HCT116 (cell line): ENCODE measurements around the gene PPFIA2. TPM values are rescaled to one million over a fixed set of nuclear protein-coding genes. Genes with fewer than 3 reads are reported as not detected.

Experiments used
- ATAC-seq: fragments of 200-7000 bp; cut with Tn5 transposase; 2 replicates; pipeline ENCODE4 v1.9.1; 2020; ENCODE audit warnings: mild to moderate bottlenecking, moderate library complexity
- BruUV-seq: library from RNA; stranded (reverse); fragments of 400-500 nt; replicated peaks from 2 replicates; lab custom pipeline; 2021; lab: Mats Ljungman, UMichigan
- CTCF ChIA-PET: fragments of 300-600 bp; sonication (Branson Sonifier 250); formaldehyde crosslinking; loops from one replicate; lab custom pipeline; 2021; ENCODE audit warnings: antibody characterized with exemption; lab: Charles Lee
- POLR2A ChIA-PET: fragments of 300-600, 350-600 bp; sonication (Branson Sonifier 250); formaldehyde crosslinking; loops from one replicate; lab custom pipeline; 2021; ENCODE audit warnings: antibody characterized with exemption; lab: Charles Lee
- RAD21 ChIA-PET, 2 experiments: fragments of 300-600 bp; sonication (Branson Sonifier 250); formaldehyde crosslinking; loops; one replicate each; lab custom pipeline; 2023; ENCODE audit warnings: low total read pairs in 2 of 2; ENCODE audit not compliant: uncharacterized antibody in 2 of 2, unreplicated experiment in 2 of 2, low non-redundant PET in 1 of 2; lab: Charles Lee
- DNase-seq: peaks from one replicate; pipeline ENCODE4 v3.0.0-alpha.2; 2010; ENCODE audit warnings: low read depth, low spot score
- H2AFZ ChIP-seq: fragments of 200-600 bp; shearing (Covaris generic), sonication (generic); 2 replicates; pipeline ENCODE4 v1.6.1; 2017; ENCODE audit warnings: low read depth, mixed run types, mixed read lengths, antibody characterized with exemption, low read length; ENCODE audit not compliant: poor library complexity, severe bottlenecking
- H3K27ac ChIP-seq: 2 replicates; pipeline ENCODE4 v1.5.1; 2012; ENCODE audit warnings: low read depth, low read length
- H3K27me3 ChIP-seq: fragments of 200-600 bp; sonication (generic); 2 replicates; pipeline ENCODE4 v1.6.1; 2016; ENCODE audit warnings: mixed run types, low read length, mixed read lengths; ENCODE audit not compliant: insufficient read depth
- H3K36me3 ChIP-seq, 2 experiments: fragments of 200-500 bp in 1 of 2; fragments of 200-600 bp in 1 of 2; sonication (Bioruptor generic) in 1 of 2; sonication (generic) in 1 of 2; 2 replicates each; pipeline versions ENCODE4 v1.5.1 to v1.6.1; 2014 to 2016; ENCODE audit warnings: low read length in 2 of 2, inconsistent platforms in 1 of 2, mixed read lengths in 1 of 2, mixed run types in 1 of 2; ENCODE audit not compliant: insufficient read depth in 2 of 2, control insufficient read depth in 1 of 2
- H3K4me1 ChIP-seq, 2 experiments: fragments of 200-600 bp in 1 of 2; sonication (generic) in 1 of 2; 2 replicates each; pipeline versions ENCODE4 v1.5.1 to v1.6.1; 2012 to 2017; ENCODE audit warnings: low read length in 2 of 2, inconsistent platforms in 1 of 2, mild to moderate bottlenecking in 1 of 2, mixed read lengths in 1 of 2, mixed run types in 1 of 2, moderate library complexity in 1 of 2; ENCODE audit not compliant: insufficient read depth in 2 of 2, control insufficient read depth in 1 of 2
- H3K4me2 ChIP-seq: fragments of 200-600 bp; sonication (generic); 2 replicates; pipeline ENCODE4 v1.6.1; 2017; ENCODE audit warnings: mixed run types, low read length, mixed read lengths
- H3K4me3 ChIP-seq, 2 experiments: fragments of 200-600 bp in 1 of 2; sonication (generic) in 1 of 2; replicated peaks in 1 of 2; 2 replicates each; pipeline ENCODE4 v1.5.1; 2011 to 2016; ENCODE audit warnings: low read length in 2 of 2, control low read depth in 1 of 2, low read depth in 1 of 2, mild to moderate bottlenecking in 1 of 2, mixed read lengths in 1 of 2, mixed run types in 1 of 2
- H3K79me2 ChIP-seq: fragments of 200-600 bp; sonication (generic); 2 replicates; pipeline ENCODE4 v1.6.1; 2017; ENCODE audit warnings: mild to moderate bottlenecking, mixed run types, low read length, moderate library complexity, mixed read lengths; ENCODE audit not compliant: insufficient read depth
- H3K9ac ChIP-seq: fragments of 200-600 bp; sonication (generic); 2 replicates; pipeline ENCODE4 v1.6.1; 2016; ENCODE audit warnings: low read length, mixed read lengths
- H3K9me2 ChIP-seq: fragments of 200-600 bp; sonication (generic), shearing (Covaris generic); 2 replicates; pipeline ENCODE4 v1.6.1; 2017; ENCODE audit warnings: mixed run types, mild to moderate bottlenecking, moderate library complexity; ENCODE audit not compliant: insufficient read depth
- H3K9me3 ChIP-seq, 2 experiments: fragments of 200-500 bp in 1 of 2; fragments of 200-600 bp in 1 of 2; sonication (Bioruptor generic) in 1 of 2; sonication (generic) in 1 of 2; 2 replicates each; pipeline ENCODE4 v1.6.1; 2014 to 2017; ENCODE audit warnings: low read length in 2 of 2, mixed read lengths in 2 of 2, inconsistent platforms in 1 of 2, low read depth in 1 of 2, mild to moderate bottlenecking in 1 of 2, mixed run types in 1 of 2, moderate library complexity in 1 of 2; ENCODE audit not compliant: control insufficient read depth in 1 of 2, insufficient read depth in 1 of 2
- H4K20me1 ChIP-seq: fragments of 200-600 bp; sonication (generic), shearing (Covaris generic); 2 replicates; pipeline ENCODE4 v1.6.1; 2017; ENCODE audit warnings: mixed run types, mild to moderate bottlenecking, moderate library complexity; ENCODE audit not compliant: insufficient read depth
- CBX3 ChIP-seq: IDR thresholded peaks from 2 replicates; pipeline ENCODE4 v1.6.1; 2012; ENCODE audit warnings: low read depth
- CEBPB ChIP-seq: IDR thresholded peaks from 2 replicates; pipeline ENCODE4 v1.6.1; 2012; ENCODE audit warnings: low read depth
- EZH2 ChIP-seq: fragments of 200-600 bp; sonication (generic); IDR thresholded peaks from 2 replicates; pipeline ENCODE4 v1.6.1; 2017; ENCODE audit warnings: antibody characterized with exemption, mixed run types
- EZH2phosphoT487 ChIP-seq: fragments of 200-600 bp; IDR thresholded peaks from 2 replicates; pipeline ENCODE4 v1.6.1; 2018; ENCODE audit warnings: antibody characterized with exemption, borderline replicate concordance
- FOSL1 ChIP-seq: IDR thresholded peaks from 2 replicates; pipeline ENCODE4 v1.6.1; 2012; ENCODE audit warnings: low read depth
- JUND ChIP-seq: IDR thresholded peaks from 2 replicates; pipeline ENCODE4 v1.6.1; 2012
- POLR2A ChIP-seq: IDR thresholded peaks from 2 replicates; pipeline ENCODE4 v1.7.0; 2011; ENCODE audit warnings: borderline replicate concordance; ENCODE audit not compliant: insufficient read depth, insufficient read length; ENCODE audit errors: extremely low read depth
- REST ChIP-seq: IDR thresholded peaks from 2 replicates; pipeline ENCODE4 v1.6.1; 2012; ENCODE audit warnings: low read depth
- SP1 ChIP-seq: IDR thresholded peaks from 2 replicates; pipeline ENCODE4 v1.6.1; 2012; ENCODE audit warnings: low read depth
- TCF7L2 ChIP-seq: IDR thresholded peaks from 2 replicates; pipeline ENCODE4 v1.7.0; 2011; ENCODE audit warnings: borderline replicate concordance, inconsistent platforms; ENCODE audit not compliant: insufficient read depth, insufficient read length; ENCODE audit errors: extremely low read depth
- ZFX ChIP-seq: fragments of 450-650 bp; IDR thresholded peaks from 2 replicates; pipeline ENCODE4 v1.6.1; 2017
- intact Hi-C: fragments of 100-400 bp; cut with micrococcal nuclease; formaldehyde crosslinking; loops from 2 replicates; pipeline ENCODE4 v1.10.0; 2022
- total RNA-seq: library from RNA; stranded (reverse); gene quantifications from one replicate; pipeline ENCODE4 v1.2.1, GENCODE V29; 2021; ENCODE audit not compliant: unreplicated experiment

The PPFIA2 gene
- total RNA-seq, 1 experiment from 2014 or later = not detected

- H4K20me1 ChIP-seq = no peaks in the 10 kb centered on the region
- H3K27me3 ChIP-seq = no peaks in the 10 kb centered on the region
- H3K9ac ChIP-seq = no peak overlapping the region
- POLR2A ChIA-PET = no interaction called here
- RAD21 ChIA-PET = no interaction called here
- BruUV-seq = no TSS peak
- H3K9me2 ChIP-seq = no peaks in the 10 kb centered on the region
- CTCF ChIA-PET = no interaction called here
- H3K79me2 ChIP-seq = no peaks in the 10 kb centered on the region
- TF ChIP-seq EZH2phosphoT487 = no peak
- TF ChIP-seq FOSL1 = no peak
- H3K36me3 ChIP-seq = no peaks in the 10 kb centered on the region
- H2AFZ ChIP-seq = no peak overlapping the region
- ATAC-seq (no peak), DNase-seq (no peak)
- H3K27ac ChIP-seq = no peak overlapping the region
- intact Hi-C loops = loop anchor here (10.0 kb wide), 1 partner anchor 401 kb away; no protein-coding TSS in a partner anchor
- no peaks in the 10 kb centered on the region for H3K4me1 ChIP-seq
- no peaks in the 10 kb centered on the region for H3K9me3 ChIP-seq
- no peak overlapping the region for H3K4me2 ChIP-seq
- H3K4me3 ChIP-seq = no peak overlapping the region
Measured at GRCh38 chr12:81585787-81586186, 173.4 kb downstream of the PPFIA2 start.

- TF ChIP-seq REST = no peak
- TF ChIP-seq JUND = no peak
- no peak for TF ChIP-seq CEBPB
- TF ChIP-seq EZH2 = no peak
- TF ChIP-seq TCF7L2 = no peak
- no peak for TF ChIP-seq POLR2A
- no peak for TF ChIP-seq CBX3
- TF ChIP-seq SP1 = no peak
- TF ChIP-seq ZFX = no peak
- no peak overlapping the region for H3K9ac ChIP-seq
- ChIA-PET POLR2A (no interaction called here), CTCF (no interaction called here), RAD21 (interaction anchor here in 1 of 2 experiments (0.6 kb wide), 1 partner anchor 312 kb away, joined by 3 read pairs; no protein-coding TSS in a partner anchor)
- no peak overlapping the region for H3K4me3 ChIP-seq
- H4K20me1 ChIP-seq = no peaks in the 10 kb centered on the region
- H3K9me2 ChIP-seq = no peaks in the 10 kb centered on the region
- H3K4me1 ChIP-seq = no peaks in the 10 kb centered on the region
- no peaks in the 10 kb centered on the region for H3K27me3 ChIP-seq
- ATAC-seq = no peak
- no peak overlapping the region for H3K4me2 ChIP-seq
- BruUV-seq = no TSS peak
- intact Hi-C loops = no loop called here
- no peak overlapping the region for H2AFZ ChIP-seq
- H3K27ac ChIP-seq = no peak overlapping the region
- H3K9me3 ChIP-seq = no peaks in the 10 kb centered on the region
- no peaks in the 10 kb centered on the region for H3K36me3 ChIP-seq
- no peak for DNase-seq
- H3K79me2 ChIP-seq = no peaks in the 10 kb centered on the region
Measured at GRCh38 chr12:81573228-81573627, 185.9 kb downstream of the PPFIA2 start.
